ENCODE results near the gene ATP5F1A.
"Not testable (repeated sequence)": the region's sequence is repeated elsewhere in the genome, so short reads cannot be mapped to it uniquely, and the experiment has no call there.

ATP5F1A gene

DNA sequence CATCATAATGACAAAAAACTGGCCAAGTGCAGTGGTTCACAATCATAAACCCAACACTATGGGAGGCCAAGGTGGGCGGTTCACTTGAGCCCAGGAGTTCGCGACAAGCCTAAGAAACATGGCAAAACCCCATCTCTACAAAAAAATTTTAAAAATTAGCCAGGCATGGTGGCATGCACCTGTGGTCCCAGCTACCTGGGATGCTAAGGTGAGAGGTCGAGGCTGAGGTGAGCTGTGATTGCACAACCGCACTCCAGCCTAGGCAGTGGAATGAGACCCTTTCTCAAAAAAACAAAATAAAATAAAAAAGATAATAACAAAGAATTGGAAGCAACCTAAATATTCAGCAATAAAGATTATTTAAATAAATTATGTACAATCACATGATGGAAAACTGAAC lies 47.8 kb downstream of the ATP5F1A start:
- Histone ChIP-seq H3K79me1 (ENCODE audit: low read length) (no peaks in the 10 kb centered on the region), H3K27me3 (ENCODE audit: insufficient read depth, low read length, poor library complexity) (no peaks in the 10 kb centered on the region), H2BK120ac (ENCODE audit: low read depth, low read length) (no peak overlapping the region), H3K4me2 (ENCODE audit: low read length) (no peak overlapping the region), H2BK15ac (replicated peaks; ENCODE audit: low read depth) (no peak overlapping the region), H3K9ac (ENCODE audit: low read length) (no peak overlapping the region), H3K79me2 (ENCODE audit: control insufficient read depth, insufficient read depth, low read length) (no peaks in the 10 kb centered on the region), H3K4ac (ENCODE audit: low read depth, low read length) (no peak overlapping the region), H2BK5ac (ENCODE audit: low read length) (no peak overlapping the region), H3K4me3 (ENCODE audit: low read length) (no peak overlapping the region), H3K56ac (ENCODE audit: low read length) (no peak overlapping the region), H4K5ac (ENCODE audit: low read length) (no peak overlapping the region), H4K8ac (ENCODE audit: low read depth, low read length) (no peak overlapping the region), H3K36me3 (ENCODE audit: control insufficient read depth, insufficient read depth, low read length) (no peaks in the 10 kb centered on the region), H3K4me1 (ENCODE audit: control insufficient read depth, low read depth, low read length) (no peaks in the 10 kb centered on the region), H3K18ac (ENCODE audit: low read length) (no peak overlapping the region), H2AK5ac (ENCODE audit: low read length) (no peak overlapping the region), H3K23ac (ENCODE audit: low read length) (no peak overlapping the region), H3K27ac (ENCODE audit: low read depth, low read length) (no peak overlapping the region)
- DNase-seq, result no peak
- WGBS (ENCODE audit: extremely low coverage, insufficient coverage, low lambda C conversion rate), result no CpG with 5 or more reads among the region's 5 CpGs

- Histone ChIP-seq H4K8ac (ENCODE audit: low read depth, low read length) (no peak overlapping the region), H2BK15ac (replicated peaks; ENCODE audit: low read depth) (no peak overlapping the region), H3K36me3 (ENCODE audit: control insufficient read depth, insufficient read depth, low read length) (no peaks in the 10 kb centered on the region), H3K27me3 (ENCODE audit: insufficient read depth, low read length, poor library complexity) (no peaks in the 10 kb centered on the region), H3K56ac (ENCODE audit: low read length) (no peak overlapping the region), H4K5ac (ENCODE audit: low read length) (no peak overlapping the region), H3K4me2 (ENCODE audit: low read length) (no peak overlapping the region), H3K23ac (ENCODE audit: low read length) (no peak overlapping the region), H3K9ac (ENCODE audit: low read length) (no peak overlapping the region), H3K4me3 (ENCODE audit: low read length) (no peak overlapping the region), H3K27ac (ENCODE audit: low read depth, low read length) (no peak overlapping the region), H3K79me2 (ENCODE audit: control insufficient read depth, insufficient read depth, low read length) (no peaks in the 10 kb centered on the region), H2AK5ac (ENCODE audit: low read length) (no peak overlapping the region), H2BK120ac (ENCODE audit: low read depth, low read length) (no peak overlapping the region), H3K4me1 (ENCODE audit: control insufficient read depth, low read depth, low read length) (no peaks in the 10 kb centered on the region), H3K4ac (ENCODE audit: low read depth, low read length) (no peak overlapping the region), H3K18ac (ENCODE audit: low read length) (no peak overlapping the region), H3K79me1 (ENCODE audit: low read length) (no peaks in the 10 kb centered on the region), H2BK5ac (ENCODE audit: low read length) (no peak overlapping the region)
- no CpG with 5 or more reads among the region's 1 CpG for WGBS (ENCODE audit: extremely low coverage, insufficient coverage, low lambda C conversion rate)
- no peak for DNase-seq
Observed at GRCh38 chr18:46048641-46049040, 49.5 kb downstream of the ATP5F1A start.

DNA sequence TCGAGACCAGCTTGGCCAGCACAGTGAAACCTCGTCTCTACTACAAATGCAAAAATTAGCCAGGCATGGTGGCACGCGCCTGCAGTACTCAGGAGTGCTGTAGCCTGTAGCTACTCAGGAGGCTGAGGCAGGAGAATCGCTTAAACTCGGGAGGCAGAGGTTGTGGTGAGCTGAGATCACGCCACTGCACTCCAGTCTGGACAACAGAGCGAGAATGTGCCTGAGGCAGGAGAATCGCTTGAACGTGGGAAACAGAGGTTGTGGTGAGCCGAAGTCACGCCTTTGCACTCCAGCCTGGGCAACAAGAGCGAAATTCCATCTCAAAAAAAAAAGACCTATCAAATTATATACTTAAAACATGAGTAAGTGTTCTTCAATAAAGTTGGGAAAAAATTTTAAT lies 50.7 kb downstream of the ATP5F1A start:
- not testable (repeated sequence) for H3K23ac ChIP-seq (ENCODE audit: low read length); DNase-seq; H3K4me3 ChIP-seq (ENCODE audit: low read length); H3K27ac ChIP-seq (ENCODE audit: low read depth, low read length); H3K9ac ChIP-seq (ENCODE audit: low read length); H3K56ac ChIP-seq (ENCODE audit: low read length); H3K4me2 ChIP-seq (ENCODE audit: low read length); H2BK5ac ChIP-seq (ENCODE audit: low read length); H3K4ac ChIP-seq (ENCODE audit: low read depth, low read length); H3K79me1 ChIP-seq (ENCODE audit: low read length); H3K27me3 ChIP-seq (ENCODE audit: insufficient read depth, low read length, poor library complexity); H4K8ac ChIP-seq (ENCODE audit: low read depth, low read length); H2BK15ac ChIP-seq (replicated peaks; ENCODE audit: low read depth); H3K79me2 ChIP-seq (ENCODE audit: control insufficient read depth, insufficient read depth, low read length); H3K18ac ChIP-seq (ENCODE audit: low read length); H4K5ac ChIP-seq (ENCODE audit: low read length); H3K36me3 ChIP-seq (ENCODE audit: control insufficient read depth, insufficient read depth, low read length); H2AK5ac ChIP-seq (ENCODE audit: low read length); H3K4me1 ChIP-seq (ENCODE audit: control insufficient read depth, low read depth, low read length); H2BK120ac ChIP-seq (ENCODE audit: low read depth, low read length)
- WGBS (ENCODE audit: extremely low coverage, insufficient coverage, low lambda C conversion rate), result no CpG with 5 or more reads among the region's 13 CpGs

GRCh38 chr18:46046688-46047087 lies 51.4 kb downstream of the ATP5F1A start:
- H3K4me3 ChIP-seq (ENCODE audit: low read length), result no peak overlapping the region
- no peak overlapping the region for H2BK5ac ChIP-seq (ENCODE audit: low read length)
- H3K4ac ChIP-seq (ENCODE audit: low read depth, low read length), result no peak overlapping the region
- no peak overlapping the region for H4K5ac ChIP-seq (ENCODE audit: low read length)
- no peak overlapping the region for H3K56ac ChIP-seq (ENCODE audit: low read length)
- H3K27ac ChIP-seq (ENCODE audit: low read depth, low read length), result no peak overlapping the region
- H3K79me2 ChIP-seq (ENCODE audit: control insufficient read depth, insufficient read depth, low read length), result no peaks in the 10 kb centered on the region
- WGBS (ENCODE audit: extremely low coverage, insufficient coverage, low lambda C conversion rate), result 100% methylated on average over 1 of the region's 2 CpGs
- H4K8ac ChIP-seq (ENCODE audit: low read depth, low read length), result no peak overlapping the region
- no peak overlapping the region for H2BK15ac ChIP-seq (replicated peaks; ENCODE audit: low read depth)
- no peaks in the 10 kb centered on the region for H3K36me3 ChIP-seq (ENCODE audit: control insufficient read depth, insufficient read depth, low read length)
- no peak overlapping the region for H3K4me2 ChIP-seq (ENCODE audit: low read length)
- no peak overlapping the region for H2AK5ac ChIP-seq (ENCODE audit: low read length)
- no peaks in the 10 kb centered on the region for H3K4me1 ChIP-seq (ENCODE audit: control insufficient read depth, low read depth, low read length)
- no peak overlapping the region for H3K9ac ChIP-seq (ENCODE audit: low read length)
- no peaks in the 10 kb centered on the region for H3K27me3 ChIP-seq (ENCODE audit: insufficient read depth, low read length, poor library complexity)
- H3K79me1 ChIP-seq (ENCODE audit: low read length), result no peaks in the 10 kb centered on the region
- no peak overlapping the region for H3K23ac ChIP-seq (ENCODE audit: low read length)
- no peak for DNase-seq
- H2BK120ac ChIP-seq (ENCODE audit: low read depth, low read length), result no peak overlapping the region
- H3K18ac ChIP-seq (ENCODE audit: low read length), result no peak overlapping the region

DNA sequence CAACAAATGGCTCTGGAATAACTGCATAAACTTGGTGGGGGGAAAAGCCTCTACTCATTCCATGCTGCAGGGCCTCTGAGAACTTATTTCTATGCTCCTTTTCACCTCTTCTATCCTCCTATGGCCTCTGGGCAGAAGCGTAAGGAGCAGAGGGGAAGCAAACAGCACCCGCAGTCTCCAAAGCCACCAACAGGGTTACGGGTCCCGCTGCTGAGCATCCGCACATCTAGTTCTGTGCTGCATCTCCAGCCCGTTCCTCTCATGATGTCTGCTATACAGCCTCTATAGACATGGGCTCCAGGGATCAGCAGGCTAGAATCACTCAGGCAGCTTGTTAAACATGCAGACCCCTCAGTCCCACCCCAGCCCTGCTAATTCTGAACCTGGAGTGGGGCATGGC lies 52.0 kb downstream of the ATP5F1A start:
- no peaks in the 10 kb centered on the region for H3K36me3 ChIP-seq (ENCODE audit: control insufficient read depth, insufficient read depth, low read length)
- no peaks in the 10 kb centered on the region for H3K79me2 ChIP-seq (ENCODE audit: control insufficient read depth, insufficient read depth, low read length)
- H3K27ac ChIP-seq (ENCODE audit: low read depth, low read length), result no peak overlapping the region
- no peaks in the 10 kb centered on the region for H3K27me3 ChIP-seq (ENCODE audit: insufficient read depth, low read length, poor library complexity)
- no peak overlapping the region for H3K4ac ChIP-seq (ENCODE audit: low read depth, low read length)
- H2BK120ac ChIP-seq (ENCODE audit: low read depth, low read length), result no peak overlapping the region
- H3K4me1 ChIP-seq (ENCODE audit: control insufficient read depth, low read depth, low read length), result no peaks in the 10 kb centered on the region
- H3K18ac ChIP-seq (ENCODE audit: low read length), result no peak overlapping the region
- no peak overlapping the region for H3K4me2 ChIP-seq (ENCODE audit: low read length)
- no peak overlapping the region for H2BK15ac ChIP-seq (replicated peaks; ENCODE audit: low read depth)
- H2AK5ac ChIP-seq (ENCODE audit: low read length), result no peak overlapping the region
- H4K8ac ChIP-seq (ENCODE audit: low read depth, low read length), result no peak overlapping the region
- H3K4me3 ChIP-seq (ENCODE audit: low read length), result no peak overlapping the region
- peak; percentile 39 for DNase-seq
- H4K5ac ChIP-seq (ENCODE audit: low read length), result no peak overlapping the region
- no CpG with 5 or more reads among the region's 6 CpGs for WGBS (ENCODE audit: extremely low coverage, insufficient coverage, low lambda C conversion rate)
- no peak overlapping the region for H3K9ac ChIP-seq (ENCODE audit: low read length)
- H3K23ac ChIP-seq (ENCODE audit: low read length), result no peak overlapping the region
- H3K56ac ChIP-seq (ENCODE audit: low read length), result no peak overlapping the region
- H2BK5ac ChIP-seq (ENCODE audit: low read length), result no peak overlapping the region
- H3K79me1 ChIP-seq (ENCODE audit: low read length), result no peaks in the 10 kb centered on the region

- no CpG with 5 or more reads among the region's 3 CpGs for WGBS (ENCODE audit: extremely low coverage, insufficient coverage, low lambda C conversion rate)
Observed at GRCh38 chr18:46042571-46043123, 55.4 kb downstream of the ATP5F1A start.

More at GRCh38 chr18:46042571-46043123, 55.4 kb downstream of the ATP5F1A start:
- Histone ChIP-seq H4K8ac (ENCODE audit: low read depth, low read length) (no peak overlapping the region), H4K5ac (ENCODE audit: low read length) (no peak overlapping the region), H3K4ac (ENCODE audit: low read depth, low read length) (no peak overlapping the region), H3K23ac (ENCODE audit: low read length) (no peak overlapping the region), H3K18ac (ENCODE audit: low read length) (no peak overlapping the region), H3K27me3 (ENCODE audit: insufficient read depth, low read length, poor library complexity) (no peaks in the 10 kb centered on the region), H3K4me1 (ENCODE audit: control insufficient read depth, low read depth, low read length) (peaks cover 10% of the 10 kb centered on the region), H2BK120ac (ENCODE audit: low read depth, low read length) (no peak overlapping the region), H3K27ac (ENCODE audit: low read depth, low read length) (no peak overlapping the region), H3K56ac (ENCODE audit: low read length) (no peak overlapping the region), H3K79me2 (ENCODE audit: control insufficient read depth, insufficient read depth, low read length) (no peaks in the 10 kb centered on the region), H2AK5ac (ENCODE audit: low read length) (no peak overlapping the region), H3K79me1 (ENCODE audit: low read length) (no peaks in the 10 kb centered on the region), H2BK5ac (ENCODE audit: low read length) (no peak overlapping the region), H3K9ac (ENCODE audit: low read length) (no peak overlapping the region), H3K36me3 (ENCODE audit: control insufficient read depth, insufficient read depth, low read length) (no peaks in the 10 kb centered on the region), H3K4me3 (ENCODE audit: low read length) (no peak overlapping the region), H2BK15ac (replicated peaks; ENCODE audit: low read depth) (no peak overlapping the region), H3K4me2 (ENCODE audit: low read length) (no peak overlapping the region)
- DNase-seq, result peak; percentile 36

All from mesendoderm (in vitro differentiated cells).